ENCODE results near the gene PGC.
"Not testable (repeated sequence)": the region's sequence is repeated elsewhere in the genome, so short reads cannot be mapped to it uniquely, and the experiment has no call there.

The PGC gene

DNA sequence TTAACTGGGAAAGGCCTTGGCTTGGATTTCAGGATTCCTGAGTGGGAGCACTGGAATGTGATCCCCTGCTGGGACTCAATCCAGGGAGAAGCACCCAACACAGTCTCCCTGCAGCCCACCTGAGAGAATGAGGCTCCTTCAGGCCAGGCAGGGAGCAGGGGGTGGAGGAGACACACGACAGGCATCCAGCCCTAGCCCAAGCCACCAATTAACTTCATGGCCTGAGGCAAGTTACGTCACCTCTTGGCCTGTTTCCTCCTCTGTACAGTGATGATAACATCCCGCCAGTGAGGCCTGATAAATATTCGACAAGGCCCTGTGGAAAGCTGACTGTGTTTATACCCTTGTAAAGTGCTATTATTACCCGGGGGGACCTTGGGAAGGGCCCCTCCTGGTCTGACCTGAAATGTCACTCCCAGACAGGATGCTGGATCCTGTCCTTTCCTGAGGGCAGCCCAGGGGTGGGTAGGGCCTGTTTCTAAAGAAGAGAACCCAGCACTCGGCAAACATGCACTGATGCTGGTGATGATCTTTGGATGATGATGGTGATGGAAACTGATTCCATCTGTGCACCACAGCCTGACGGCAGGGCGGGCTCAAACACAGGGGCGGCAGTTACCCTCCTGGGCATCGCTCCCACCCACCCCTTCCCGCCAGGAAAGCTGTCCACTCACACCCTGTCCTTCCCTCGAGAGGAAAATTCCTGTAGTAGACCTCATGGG lies 20.1 kb upstream of the PGC start:
- Mint-ChIP-seq H3K27ac (no peak overlapping the region), H3K27me3 (peaks cover 2% of the 10 kb centered on the region), H3K9me3 (no peaks in the 10 kb centered on the region), H3K4me3 (no peak overlapping the region), H3K4me1 (no peaks in the 10 kb centered on the region), H3K36me3 (peaks cover 6% of the 10 kb centered on the region)
- DNase-seq (ENCODE audit: low spot score in 2 of 2) (no peak), ATAC-seq (ENCODE audit: low read depth) (no peak)

DNA sequence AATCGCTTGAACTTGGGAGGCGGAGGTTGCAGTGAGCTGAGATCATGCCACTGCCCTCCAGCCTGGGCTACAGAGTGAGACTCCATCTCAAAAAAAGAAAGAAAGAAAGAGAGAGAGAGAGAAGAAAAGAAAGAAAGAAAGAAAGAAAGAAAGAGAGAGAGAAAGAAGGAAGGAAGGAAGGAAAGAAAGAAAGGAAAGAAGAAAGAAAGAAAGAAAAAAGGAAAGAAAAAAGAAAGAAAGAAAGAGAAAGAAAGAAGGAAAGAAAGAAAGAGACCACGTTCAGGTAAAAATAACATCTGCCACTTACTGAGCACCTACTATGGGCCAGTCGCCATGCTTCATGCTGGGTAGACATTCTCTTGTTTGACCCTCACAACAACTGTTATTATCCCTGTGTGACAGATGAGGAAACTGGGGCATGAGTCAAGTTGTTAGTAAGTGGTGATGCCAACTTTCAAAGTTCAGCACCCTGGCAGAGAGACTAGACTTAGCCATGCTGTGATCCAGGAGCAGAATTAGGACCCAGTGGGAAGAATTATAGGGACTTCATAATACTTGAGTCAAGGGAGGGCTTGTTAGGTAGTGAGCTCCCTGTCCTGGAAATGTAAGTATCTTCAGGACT lies 19.0 kb upstream of the PGC start:
- H3K36me3 Mint-ChIP-seq; ATAC-seq (ENCODE audit: low read depth); H3K27me3 Mint-ChIP-seq; H3K4me1 Mint-ChIP-seq; DNase-seq (ENCODE audit: low spot score in 2 of 2); H3K9me3 Mint-ChIP-seq; H3K4me3 Mint-ChIP-seq; H3K27ac Mint-ChIP-seq: not testable (repeated sequence)

DNA sequence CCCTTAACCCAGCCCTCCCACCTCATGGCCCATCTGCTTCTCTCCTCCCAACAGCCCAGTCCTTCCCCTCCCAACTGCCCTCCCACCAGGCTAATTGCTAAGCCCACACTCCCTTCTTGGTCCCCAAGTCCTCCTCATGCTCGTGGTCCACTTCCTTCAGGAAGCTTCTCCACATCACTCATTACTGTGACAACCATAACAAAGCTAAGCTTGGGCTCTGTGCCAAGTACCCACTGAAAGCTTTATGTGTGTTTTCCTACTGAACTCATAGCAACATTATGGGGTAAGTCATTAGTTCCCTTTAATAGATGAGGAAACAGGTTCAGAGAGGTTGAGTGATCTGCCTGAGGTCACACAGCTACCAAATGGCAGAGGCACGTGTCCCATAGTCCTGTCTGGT lies 16.3 kb upstream of the PGC start:
- H3K4me3 Mint-ChIP-seq, result no peak overlapping the region
- H3K27me3 Mint-ChIP-seq, result peaks cover 4% of the 10 kb centered on the region
- H3K27ac Mint-ChIP-seq, result no peak overlapping the region
- no peaks in the 10 kb centered on the region for H3K4me1 Mint-ChIP-seq
- H3K36me3 Mint-ChIP-seq, result no peaks in the 10 kb centered on the region
- ATAC-seq (ENCODE audit: low read depth) (no peak), DNase-seq (ENCODE audit: low spot score in 2 of 2) (no peak)
- H3K9me3 Mint-ChIP-seq, result no peaks in the 10 kb centered on the region

DNA sequence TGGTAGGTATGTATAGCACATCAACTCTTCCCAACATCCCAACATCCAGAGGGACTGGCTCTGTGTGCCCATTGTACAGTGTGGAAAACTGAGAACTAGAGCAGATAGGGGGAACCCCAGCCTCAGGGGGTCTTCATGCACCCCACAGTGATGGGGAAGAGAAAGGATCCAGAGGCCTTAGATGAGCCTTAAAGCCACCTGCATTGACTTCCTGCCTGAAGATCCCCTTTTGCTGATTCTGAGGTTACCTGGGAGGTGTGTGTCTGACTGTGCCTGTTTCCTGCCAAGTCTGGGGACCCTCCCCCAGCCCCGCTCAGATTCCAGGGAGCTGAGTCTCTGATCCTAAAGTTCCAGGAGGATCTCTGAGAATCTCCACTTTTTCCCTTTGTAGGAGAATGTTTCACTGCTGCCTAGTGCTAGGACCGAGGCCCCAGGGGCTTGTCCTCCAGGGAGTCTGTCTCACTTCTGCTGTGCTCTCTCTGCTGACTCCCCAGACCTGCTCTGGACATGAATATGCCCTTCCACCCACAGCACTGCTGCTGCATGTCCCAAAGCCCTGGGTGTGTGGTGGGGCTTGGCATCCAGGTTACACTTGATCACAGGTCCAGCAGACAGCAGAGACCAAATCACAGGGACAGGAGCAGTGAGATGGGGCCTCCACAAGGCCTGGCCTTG lies 12.8 kb upstream of the PGC start:
- ATAC-seq (ENCODE audit: low read depth), result no peak
- Mint-ChIP-seq H3K27ac (no peak overlapping the region), H3K27me3 (peaks cover 4% of the 10 kb centered on the region), H3K9me3 (no peaks in the 10 kb centered on the region), H3K36me3 (no peaks in the 10 kb centered on the region), H3K4me1 (no peaks in the 10 kb centered on the region), H3K4me3 (no peak overlapping the region)
- no peak for DNase-seq (ENCODE audit: low spot score in 2 of 2)

DNA sequence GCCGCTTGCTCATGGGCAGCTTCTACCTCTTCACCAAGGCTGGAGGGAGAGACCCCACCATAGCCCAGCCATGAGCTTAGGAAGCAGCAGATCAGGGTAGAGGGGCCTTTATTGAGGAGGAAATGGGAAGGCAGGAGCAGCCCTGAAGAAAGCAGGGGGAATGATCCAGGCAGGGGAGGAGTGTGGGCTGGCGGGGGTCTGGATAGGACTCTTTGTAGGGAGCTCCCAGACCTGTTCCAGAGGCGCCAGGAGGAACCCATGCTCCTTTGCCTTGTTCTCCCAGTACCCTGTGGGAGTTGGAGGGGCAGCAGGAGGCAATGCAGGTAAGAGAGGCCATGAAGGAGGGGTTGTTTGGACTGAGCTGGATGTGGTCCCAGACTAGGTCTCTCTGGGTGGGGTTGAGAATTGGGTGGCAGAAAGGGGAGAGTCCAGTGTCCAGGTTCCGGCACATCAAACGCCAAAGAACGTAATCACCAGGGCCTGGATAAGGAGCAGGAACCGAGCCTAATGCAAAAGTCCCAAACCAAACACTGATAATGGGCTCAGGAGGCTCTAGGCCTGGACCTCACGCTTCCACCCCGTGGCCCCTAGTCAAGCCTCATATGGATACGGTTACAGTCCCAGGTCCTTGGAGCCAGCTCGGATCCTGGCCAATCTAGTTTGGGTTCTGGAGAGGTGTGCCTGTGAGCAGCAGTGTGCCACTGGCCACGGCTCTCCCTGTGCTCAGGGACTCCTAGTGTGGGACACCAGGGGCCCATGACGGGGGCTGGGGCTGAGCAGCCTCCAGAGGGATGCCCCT lies 12.1 kb upstream of the PGC start:
- Mint-ChIP-seq H3K9me3 (no peaks in the 10 kb centered on the region), H3K27ac (no peak overlapping the region), H3K4me1 (no peaks in the 10 kb centered on the region), H3K27me3 (peaks cover 7% of the 10 kb centered on the region), H3K36me3 (no peaks in the 10 kb centered on the region), H3K4me3 (no peak overlapping the region)
- no peak for ATAC-seq (ENCODE audit: low read depth)
- DNase-seq (ENCODE audit: low spot score in 2 of 2), result no peak

DNA sequence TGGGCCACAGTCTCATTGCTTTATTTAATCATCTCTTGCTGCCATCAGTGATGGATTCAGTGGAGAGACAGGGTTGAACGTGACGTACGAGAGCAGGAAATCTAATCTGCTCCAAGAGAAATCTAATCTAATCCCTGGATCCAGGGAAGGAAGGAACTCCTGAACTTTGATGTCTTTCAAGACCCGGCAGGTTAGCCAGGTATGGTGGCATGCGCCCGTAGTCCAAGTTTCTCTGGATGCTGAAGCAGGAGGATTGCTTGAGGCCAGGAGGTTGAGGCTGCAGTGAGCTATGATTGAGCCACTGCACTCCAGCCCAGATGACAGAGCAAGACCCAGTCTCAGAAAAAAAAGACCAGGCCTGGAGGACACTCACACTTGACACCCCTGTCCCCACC lies 11.4 kb upstream of the PGC start:
- no peaks in the 10 kb centered on the region for H3K4me1 Mint-ChIP-seq
- ATAC-seq (ENCODE audit: low read depth) (no peak), DNase-seq (ENCODE audit: low spot score in 2 of 2) (no peak)
- no peak overlapping the region for H3K27ac Mint-ChIP-seq
- H3K36me3 Mint-ChIP-seq, result no peaks in the 10 kb centered on the region
- H3K27me3 Mint-ChIP-seq, result peaks cover 8% of the 10 kb centered on the region
- H3K4me3 Mint-ChIP-seq, result no peak overlapping the region
- no peaks in the 10 kb centered on the region for H3K9me3 Mint-ChIP-seq

DNA sequence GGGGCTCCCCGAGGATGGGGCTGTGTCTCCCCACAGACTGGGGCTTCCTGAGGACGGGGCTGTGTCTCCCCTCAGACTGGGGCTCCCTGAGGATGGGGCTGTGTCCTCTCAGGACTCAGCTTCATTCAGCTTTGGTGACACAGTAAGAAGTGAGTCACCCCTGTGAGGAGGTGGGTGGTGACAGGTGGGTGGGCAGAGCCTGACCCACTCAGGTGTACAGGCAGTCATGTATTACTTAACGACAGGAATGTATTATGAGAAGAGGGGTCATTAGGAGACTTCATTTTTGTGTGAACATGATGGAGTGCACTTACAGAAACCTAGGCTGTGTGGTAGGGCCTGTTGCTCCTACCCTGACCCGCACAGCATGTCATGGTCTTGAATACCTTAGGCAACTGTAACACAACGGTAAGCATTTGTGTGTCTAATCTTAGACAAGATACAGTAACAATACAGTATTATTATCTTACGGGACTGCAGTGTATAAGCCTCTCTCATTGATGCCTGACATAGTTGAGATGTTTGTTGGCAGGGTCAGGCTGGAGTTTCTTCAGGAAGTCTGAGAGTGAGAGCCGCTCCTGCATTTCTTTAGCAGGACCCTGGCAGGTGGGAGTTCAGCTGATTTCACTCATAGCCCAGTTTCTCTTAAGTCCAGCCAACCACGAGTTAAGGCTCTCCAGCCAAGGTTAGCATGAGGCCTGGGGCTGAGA lies 10.9 kb upstream of the PGC start:
- Mint-ChIP-seq H3K4me3 (no peak overlapping the region), H3K4me1 (no peaks in the 10 kb centered on the region), H3K9me3 (no peaks in the 10 kb centered on the region), H3K27me3 (peaks cover 9% of the 10 kb centered on the region), H3K36me3 (no peaks in the 10 kb centered on the region), H3K27ac (no peak overlapping the region)
- no peak for ATAC-seq (ENCODE audit: low read depth)
- DNase-seq (ENCODE audit: low spot score in 2 of 2), result no peak

DNA sequence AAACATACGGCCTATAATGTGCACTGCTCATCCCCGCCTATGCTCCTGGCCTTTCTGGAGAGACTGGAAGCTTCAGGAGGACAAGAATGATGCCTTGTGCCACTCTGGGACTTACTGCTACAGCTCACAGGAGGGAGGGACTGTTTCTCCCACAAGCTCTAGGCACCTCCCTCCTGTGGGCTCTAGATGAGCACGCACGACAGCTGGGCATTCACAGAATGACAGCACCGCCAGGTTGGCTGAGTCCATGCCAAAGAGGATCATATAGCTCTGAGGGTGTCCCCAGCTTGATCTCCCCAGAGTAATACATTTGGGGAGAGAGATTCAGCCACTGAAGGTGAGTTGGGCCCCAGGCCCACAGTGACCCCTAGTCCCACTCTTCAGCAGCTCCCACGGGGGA lies 10.1 kb upstream of the PGC start:
- H3K9me3 Mint-ChIP-seq, result no peaks in the 10 kb centered on the region
- H3K4me1 Mint-ChIP-seq, result no peaks in the 10 kb centered on the region
- H3K4me3 Mint-ChIP-seq, result no peak overlapping the region
- peaks cover 9% of the 10 kb centered on the region for H3K27me3 Mint-ChIP-seq
- DNase-seq (ENCODE audit: low spot score in 2 of 2) (no peak), ATAC-seq (ENCODE audit: low read depth) (no peak)
- H3K36me3 Mint-ChIP-seq, result no peaks in the 10 kb centered on the region
- H3K27ac Mint-ChIP-seq, result no peak overlapping the region

DNA sequence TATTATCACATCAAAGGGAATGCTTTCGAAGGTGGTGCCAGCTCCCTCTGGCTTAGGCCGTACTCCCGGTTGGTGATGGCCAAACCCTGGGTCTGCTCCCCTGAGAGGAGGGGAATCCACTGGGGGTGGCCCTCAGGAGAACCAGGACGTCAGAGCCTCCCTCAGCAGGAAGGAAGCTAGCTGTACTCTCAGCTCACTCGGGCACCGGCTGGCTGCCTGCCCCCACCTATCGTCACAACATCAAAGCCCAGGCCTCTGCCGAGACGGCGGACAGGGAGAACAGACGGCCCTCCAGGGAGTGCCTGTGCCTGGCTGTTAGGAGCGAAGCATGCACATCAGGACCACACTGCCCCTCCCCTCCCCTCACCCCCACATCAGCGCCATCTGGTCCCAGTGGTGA lies 9.2 kb upstream of the PGC start:
- ATAC-seq (ENCODE audit: low read depth) (no peak), DNase-seq (ENCODE audit: low spot score in 2 of 2) (no peak)
- Mint-ChIP-seq H3K36me3 (no peaks in the 10 kb centered on the region), H3K9me3 (no peaks in the 10 kb centered on the region), H3K4me1 (no peaks in the 10 kb centered on the region), H3K27me3 (peaks cover 10% of the 10 kb centered on the region), H3K4me3 (no peak overlapping the region), H3K27ac (no peak overlapping the region)

DNA sequence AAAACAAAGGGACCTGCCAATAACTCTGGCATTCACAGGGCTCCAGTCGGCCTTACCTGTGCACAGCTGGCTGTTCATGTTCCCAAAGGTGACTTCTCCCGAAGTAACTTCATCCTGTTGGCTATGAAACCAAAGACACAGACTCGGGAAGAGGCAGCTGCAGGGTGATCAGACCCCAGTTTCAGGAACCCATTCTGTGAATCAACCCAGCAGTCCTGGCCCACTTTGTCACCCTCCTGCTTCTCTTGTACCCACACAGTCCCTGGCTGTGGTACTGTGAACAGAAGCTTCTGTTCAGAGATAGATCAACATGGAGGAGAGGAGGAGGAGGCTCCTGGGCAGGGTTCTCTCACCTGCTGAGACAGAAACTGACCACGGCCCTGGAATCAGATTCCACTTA lies 8.7 kb upstream of the PGC start:
- H3K4me3 Mint-ChIP-seq, result no peak overlapping the region
- DNase-seq (ENCODE audit: low spot score in 2 of 2) (no peak), ATAC-seq (ENCODE audit: low read depth) (no peak)
- H3K27me3 Mint-ChIP-seq, result peaks cover 8% of the 10 kb centered on the region
- no peaks in the 10 kb centered on the region for H3K4me1 Mint-ChIP-seq
- H3K9me3 Mint-ChIP-seq, result no peaks in the 10 kb centered on the region
- H3K27ac Mint-ChIP-seq, result no peak overlapping the region
- no peaks in the 10 kb centered on the region for H3K36me3 Mint-ChIP-seq

DNA sequence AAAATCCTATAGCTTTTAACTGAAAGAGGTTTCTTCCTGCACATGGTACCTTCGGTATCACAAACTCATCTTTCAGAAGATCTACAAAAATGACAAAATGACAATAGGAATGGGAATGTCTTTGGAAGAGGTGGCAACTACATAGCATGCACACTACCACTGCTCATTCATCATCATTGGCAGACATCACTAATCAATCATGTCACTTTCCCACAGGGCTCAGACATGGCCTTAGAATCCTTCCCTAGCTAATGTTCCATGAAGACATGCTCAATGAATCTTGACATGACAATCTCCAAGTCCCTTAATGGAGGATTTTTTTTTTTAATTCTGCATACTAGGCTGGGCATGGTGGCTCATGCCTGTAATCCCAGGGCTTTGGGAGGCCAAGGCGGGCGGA lies 3.2 kb upstream of the PGC start:
- H3K27ac Mint-ChIP-seq, result no peak overlapping the region

DNA sequence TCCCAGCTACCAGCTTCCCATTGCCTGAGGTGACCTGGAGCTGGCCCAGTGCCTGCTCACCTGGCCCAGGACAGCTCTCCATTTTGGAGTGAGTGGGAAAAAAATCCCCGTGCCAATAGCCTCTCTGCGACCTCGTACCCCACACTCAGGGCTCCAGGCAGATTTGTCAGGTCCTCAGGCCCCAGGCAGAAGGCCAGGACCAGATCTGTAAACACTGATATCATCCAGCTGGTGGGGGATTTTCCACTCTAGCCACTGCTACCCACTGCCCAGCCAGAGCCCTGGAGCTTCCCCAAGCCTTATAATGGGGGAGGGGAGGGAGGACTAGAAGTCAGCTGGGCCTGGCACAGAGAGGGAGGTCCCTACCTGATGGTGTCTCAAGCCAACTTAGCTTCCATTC lies 1.3 kb upstream of the PGC start:
- peaks cover 9% of the 10 kb centered on the region for H3K27me3 Mint-ChIP-seq
- no peak for ATAC-seq (ENCODE audit: low read depth)
- H3K4me3 Mint-ChIP-seq, result no peak overlapping the region
- peaks cover 3% of the 10 kb centered on the region for H3K4me1 Mint-ChIP-seq
- no peaks in the 10 kb centered on the region for H3K36me3 Mint-ChIP-seq
- H3K27ac Mint-ChIP-seq, result no peak overlapping the region
- no peaks in the 10 kb centered on the region for H3K9me3 Mint-ChIP-seq
- DNase-seq (ENCODE audit: low spot score in 2 of 2), result no peak

More for the DNA sequence above, 3.2 kb upstream of the PGC start:
- DNase-seq (ENCODE audit: low spot score in 2 of 2), result no peak
- no peaks in the 10 kb centered on the region for H3K9me3 Mint-ChIP-seq
- H3K4me1 Mint-ChIP-seq, result no peaks in the 10 kb centered on the region
- peaks cover 10% of the 10 kb centered on the region for H3K27me3 Mint-ChIP-seq
- ATAC-seq (ENCODE audit: low read depth), result no peak
- no peak overlapping the region for H3K4me3 Mint-ChIP-seq
- H3K36me3 Mint-ChIP-seq, result no peaks in the 10 kb centered on the region

DNA sequence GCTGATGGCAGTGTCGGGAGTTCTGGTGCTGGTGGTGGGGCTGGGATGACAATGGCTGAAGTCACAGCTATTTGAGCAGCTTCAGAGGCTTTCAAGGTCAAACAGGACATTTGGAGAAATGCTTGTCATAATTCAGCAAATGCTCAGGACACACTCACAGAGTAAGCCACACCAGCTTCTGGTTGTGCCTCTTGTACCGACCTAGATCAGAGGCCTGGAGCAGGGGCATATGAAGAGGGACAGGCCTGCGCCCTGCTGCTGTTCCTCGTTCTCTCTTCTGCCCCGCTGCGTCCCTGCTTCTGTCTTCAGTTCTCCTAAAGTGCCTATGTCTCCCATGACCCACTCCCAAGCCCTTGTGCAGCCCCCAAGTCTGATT lies 893 bp upstream of the PGC start:
- Mint-ChIP-seq H3K27me3 (peaks cover 8% of the 10 kb centered on the region), H3K4me1 (peaks cover 3% of the 10 kb centered on the region), H3K27ac (no peak overlapping the region)

DNA sequence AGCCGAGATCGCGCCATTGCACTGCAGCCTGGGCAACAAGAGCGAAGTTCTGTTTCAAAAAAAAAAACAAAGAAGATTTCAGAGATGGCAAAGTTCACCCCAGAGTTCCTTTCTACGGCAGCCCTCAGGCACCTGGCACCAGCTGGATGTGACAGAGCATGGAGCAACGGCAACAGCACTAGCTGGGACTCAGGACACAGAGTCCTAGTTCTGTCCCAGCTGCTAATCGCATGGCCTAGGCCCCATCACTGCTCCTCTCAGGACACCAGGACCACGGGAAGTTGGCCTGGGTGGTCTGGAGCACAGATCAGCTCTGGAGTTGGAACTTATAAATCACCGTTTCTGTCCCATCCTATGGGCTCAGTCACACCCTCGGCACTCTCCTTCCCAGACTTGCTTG lies 1.1 kb downstream of the PGC start:
- Mint-ChIP-seq H3K4me1 (peaks cover 3% of the 10 kb centered on the region), H3K36me3 (no peaks in the 10 kb centered on the region), H3K27ac (no peak overlapping the region), H3K27me3 (peaks cover 8% of the 10 kb centered on the region), H3K4me3 (no peak overlapping the region), H3K9me3 (no peaks in the 10 kb centered on the region)
- no peak for DNase-seq (ENCODE audit: low spot score in 2 of 2)
- no peak for ATAC-seq (ENCODE audit: low read depth)

More for the DNA sequence above, 893 bp upstream of the PGC start:
- DNase-seq (ENCODE audit: low spot score in 2 of 2) (no peak), ATAC-seq (ENCODE audit: low read depth) (no peak)
- Mint-ChIP-seq H3K4me3 (no peak overlapping the region), H3K9me3 (no peaks in the 10 kb centered on the region), H3K36me3 (no peaks in the 10 kb centered on the region)

All from memory B cell (primary cell).